Liver (tissue), 9 donors: Measurements from ENCODE around the gene ME2. TPM values are rescaled to one million over a fixed set of nuclear protein-coding genes. Genes with fewer than 3 reads are reported as not detected.

Experiments used
- DNase-seq: peaks from one replicate; pipeline ENCODE4 v3.0.0-alpha.2; 2017; ENCODE audit warnings: low spot score
- H3K27ac ChIP-seq, 2 donors: one replicate each; pipeline ENCODE4 v1.7.0; 2013; ENCODE audit warnings: inconsistent platforms in 2 of 2, low read length in 2 of 2, control low read depth in 1 of 2, low read depth in 1 of 2, mild to moderate bottlenecking in 1 of 2
- H3K27me3 ChIP-seq, 4 donors: one replicate each; pipeline versions ENCODE4 v1.6.1 to v1.7.0; 2013; ENCODE audit warnings: low read length in 3 of 4, inconsistent platforms in 1 of 4, mild to moderate bottlenecking in 1 of 4, moderate library complexity in 1 of 4; ENCODE audit not compliant: control insufficient read depth in 4 of 4, insufficient read depth in 4 of 4
- H3K36me3 ChIP-seq, 4 donors: one replicate each; pipeline versions ENCODE4 v1.6.1 to v1.7.0; 2013; ENCODE audit warnings: low read length in 3 of 4, mild to moderate bottlenecking in 3 of 4, low read depth in 1 of 4, moderate library complexity in 1 of 4; ENCODE audit not compliant: control insufficient read depth in 4 of 4, insufficient read depth in 3 of 4
- H3K4me1 ChIP-seq, 4 donors: one replicate each; pipeline versions ENCODE4 v1.6.1 to v1.7.0; 2013; ENCODE audit warnings: low read length in 3 of 4, mild to moderate bottlenecking in 3 of 4, moderate library complexity in 1 of 4; ENCODE audit not compliant: control insufficient read depth in 4 of 4, insufficient read depth in 4 of 4
- H3K4me3 ChIP-seq, 3 donors: one replicate each; pipeline versions ENCODE4 v1.6.1 to v1.7.0; 2013; ENCODE audit warnings: low read length in 3 of 3, control low read depth in 1 of 3, low read depth in 1 of 3, mild to moderate bottlenecking in 1 of 3
- H3K9ac ChIP-seq, 2 donors: one replicate each; pipeline ENCODE4 v1.7.0; 2013; ENCODE audit warnings: low read length in 2 of 2, mild to moderate bottlenecking in 2 of 2, moderate library complexity in 2 of 2, control low read depth in 1 of 2, low read depth in 1 of 2
- H3K9me3 ChIP-seq, 4 donors: one replicate each; pipeline versions ENCODE4 v1.6.1 to v1.7.0; 2013; ENCODE audit warnings: low read length in 3 of 4; ENCODE audit not compliant: control insufficient read depth in 4 of 4
- EGR1 ChIP-seq, 2 donors: IDR thresholded peaks; 2 replicates each; pipeline ENCODE4 v1.6.1; 2016 to 2018; ENCODE audit warnings: antibody characterized with exemption in 2 of 2, low read depth in 2 of 2
- FOXA1 ChIP-seq: IDR thresholded peaks from 2 replicates; pipeline ENCODE4 v1.6.1; 2016; ENCODE audit warnings: antibody characterized with exemption
- FOXA2 ChIP-seq: IDR thresholded peaks from 2 replicates; pipeline ENCODE4 v1.6.1; 2016; ENCODE audit warnings: antibody characterized with exemption
- GABPA ChIP-seq, 2 donors: IDR thresholded peaks in 1 of 2; conservative IDR thresholded peaks in 1 of 2; 2 replicates each; pipeline ENCODE4 v1.6.1; 2016; ENCODE audit warnings: antibody characterized with exemption in 2 of 2, mild to moderate bottlenecking in 1 of 2, moderate library complexity in 1 of 2
- HNF4A ChIP-seq, 2 donors: conservative IDR thresholded peaks; 2 replicates each; pipeline ENCODE4 v1.6.1; 2016; ENCODE audit warnings: antibody characterized with exemption in 2 of 2, mild to moderate bottlenecking in 2 of 2
- HNF4G ChIP-seq: IDR thresholded peaks from 2 replicates; pipeline ENCODE4 v1.6.1; 2016; ENCODE audit warnings: antibody characterized with exemption
- JUND ChIP-seq, 2 donors: IDR thresholded peaks; 2 replicates each; pipeline ENCODE4 v1.6.1; 2016; ENCODE audit warnings: antibody characterized with exemption in 2 of 2
- NR2F2 ChIP-seq: IDR thresholded peaks from 2 replicates; pipeline ENCODE4 v1.6.1; 2016; ENCODE audit warnings: antibody characterized with exemption
- RXRA ChIP-seq, 2 donors: IDR thresholded peaks; 2 replicates each; pipeline ENCODE4 v1.6.1; 2017 to 2018; ENCODE audit warnings: antibody characterized with exemption in 2 of 2, mild to moderate bottlenecking in 1 of 2
- SP1 ChIP-seq: IDR thresholded peaks from 2 replicates; pipeline ENCODE4 v1.6.1; 2018; ENCODE audit warnings: antibody characterized with exemption, mild to moderate bottlenecking
- WGBS: extraction: QIAGEN DNeasy Blood & Tissue Kit; methylation state at CpG from one replicate; pipeline ENCODE4 v1.1.7; 2013; 5-methylcytosine and 5-hydroxymethylcytosine counted together
- polyA plus RNA-seq, 2 donors: library from polyadenylated mRNA; stranded (reverse) in 1 of 2; unstranded in 1 of 2; fragments of 200-250 nt in 1 of 2; fragments of >200 nt in 1 of 2; fragmentation: Nextera tagmentation in 1 of 2; extraction: Ambion mirVana in 1 of 2; gene quantifications; one replicate each; pipeline versions ENCODE4 v1.2.1 to v1.2.3, GENCODE V29; 2013 to 2015
- total RNA-seq, 2 donors: library from RNA; depleted of rRNA; stranded (reverse); fragments of >200 nt; gene quantifications; one replicate each; pipeline ENCODE4 v1.2.3, GENCODE V29; 2014
- TF ChIP-seq, protein P1 (sequence below): IDR thresholded peaks from 2 replicates; pipeline ENCODE4 v1.6.1; 2016; ENCODE audit warnings: antibody characterized with exemption
- TF ChIP-seq, protein P2 (sequence below): IDR thresholded peaks from 2 replicates; pipeline ENCODE4 v1.6.1; 2016; ENCODE audit warnings: antibody characterized with exemption, mild to moderate bottlenecking
- TF ChIP-seq, protein P3 (sequence below): IDR thresholded peaks from 2 replicates; pipeline ENCODE4 v1.6.1; 2016; ENCODE audit warnings: antibody characterized with exemption
- TF ChIP-seq, protein P4 (sequence below): IDR thresholded peaks from 2 replicates; pipeline ENCODE4 v1.6.1; 2016; ENCODE audit warnings: antibody characterized with exemption
- donor health status: healthy.
- donor health status: healthy.
- donor health status: healthy.
- donor health status: healthy.
- donor health status: healthy.

ME2 gene
- total and polyA plus RNA-seq, 4 donors = 9.0 to 33.8 (median 16.1) TPM

GRCh38 chr18:50986360-50987087 lies 107.6 kb downstream of the ME2 start:
- no peak for DNase-seq
- 92% methylated on average over 2 of the region's 2 CpGs for WGBS
- TF ChIP-seq FOXA1 = no peak
- Histone ChIP-seq H3K27me3 (no peaks in the 10 kb centered on the region), H3K36me3 (peaks cover 4 to 21% (median 8%) of the 10 kb centered on the region in 4 donors), H3K9me3 (no peaks in the 10 kb centered on the region), H3K9ac (no peak overlapping the region), H3K4me1 (no peaks in the 10 kb centered on the region), H3K4me3 (no peak overlapping the region), H3K27ac (no peak overlapping the region)

GRCh38 chr18:50987261-50987660 lies 108.3 kb downstream of the ME2 start:
- no peak for DNase-seq
- Histone ChIP-seq H3K4me1 (no peaks in the 10 kb centered on the region), H3K9me3 (no peaks in the 10 kb centered on the region), H3K27me3 (no peaks in the 10 kb centered on the region), H3K4me3 (no peak overlapping the region), H3K36me3 (peaks cover 4 to 21% (median 8%) of the 10 kb centered on the region in 4 donors), H3K9ac (no peak overlapping the region), H3K27ac (no peak overlapping the region)
- TF ChIP-seq RXRA (IDR thresholded peaks at IDR 0.05) = no peak
- TF ChIP-seq, protein P1, sequence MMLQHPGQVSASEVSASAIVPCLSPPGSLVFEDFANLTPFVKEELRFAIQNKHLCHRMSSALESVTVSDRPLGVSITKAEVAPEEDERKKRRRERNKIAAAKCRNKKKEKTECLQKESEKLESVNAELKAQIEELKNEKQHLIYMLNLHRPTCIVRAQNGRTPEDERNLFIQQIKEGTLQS = no peak
- TF ChIP-seq NR2F2 = no peak
- TF ChIP-seq, protein P2, sequence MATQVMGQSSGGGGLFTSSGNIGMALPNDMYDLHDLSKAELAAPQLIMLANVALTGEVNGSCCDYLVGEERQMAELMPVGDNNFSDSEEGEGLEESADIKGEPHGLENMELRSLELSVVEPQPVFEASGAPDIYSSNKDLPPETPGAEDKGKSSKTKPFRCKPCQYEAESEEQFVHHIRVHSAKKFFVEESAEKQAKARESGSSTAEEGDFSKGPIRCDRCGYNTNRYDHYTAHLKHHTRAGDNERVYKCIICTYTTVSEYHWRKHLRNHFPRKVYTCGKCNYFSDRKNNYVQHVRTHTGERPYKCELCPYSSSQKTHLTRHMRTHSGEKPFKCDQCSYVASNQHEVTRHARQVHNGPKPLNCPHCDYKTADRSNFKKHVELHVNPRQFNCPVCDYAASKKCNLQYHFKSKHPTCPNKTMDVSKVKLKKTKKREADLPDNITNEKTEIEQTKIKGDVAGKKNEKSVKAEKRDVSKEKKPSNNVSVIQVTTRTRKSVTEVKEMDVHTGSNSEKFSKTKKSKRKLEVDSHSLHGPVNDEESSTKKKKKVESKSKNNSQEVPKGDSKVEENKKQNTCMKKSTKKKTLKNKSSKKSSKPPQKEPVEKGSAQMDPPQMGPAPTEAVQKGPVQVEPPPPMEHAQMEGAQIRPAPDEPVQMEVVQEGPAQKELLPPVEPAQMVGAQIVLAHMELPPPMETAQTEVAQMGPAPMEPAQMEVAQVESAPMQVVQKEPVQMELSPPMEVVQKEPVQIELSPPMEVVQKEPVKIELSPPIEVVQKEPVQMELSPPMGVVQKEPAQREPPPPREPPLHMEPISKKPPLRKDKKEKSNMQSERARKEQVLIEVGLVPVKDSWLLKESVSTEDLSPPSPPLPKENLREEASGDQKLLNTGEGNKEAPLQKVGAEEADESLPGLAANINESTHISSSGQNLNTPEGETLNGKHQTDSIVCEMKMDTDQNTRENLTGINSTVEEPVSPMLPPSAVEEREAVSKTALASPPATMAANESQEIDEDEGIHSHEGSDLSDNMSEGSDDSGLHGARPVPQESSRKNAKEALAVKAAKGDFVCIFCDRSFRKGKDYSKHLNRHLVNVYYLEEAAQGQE = no peak
- no peak for TF ChIP-seq HNF4G
- no peak for TF ChIP-seq EGR1 (IDR thresholded peaks at IDR 0.05; ENCODE audit: low read depth in 2 of 2)
- no peak for TF ChIP-seq FOXA2
- no peak for TF ChIP-seq HNF4A (conservative IDR thresholded peaks at IDR 0.05)
- TF ChIP-seq, protein P3, sequence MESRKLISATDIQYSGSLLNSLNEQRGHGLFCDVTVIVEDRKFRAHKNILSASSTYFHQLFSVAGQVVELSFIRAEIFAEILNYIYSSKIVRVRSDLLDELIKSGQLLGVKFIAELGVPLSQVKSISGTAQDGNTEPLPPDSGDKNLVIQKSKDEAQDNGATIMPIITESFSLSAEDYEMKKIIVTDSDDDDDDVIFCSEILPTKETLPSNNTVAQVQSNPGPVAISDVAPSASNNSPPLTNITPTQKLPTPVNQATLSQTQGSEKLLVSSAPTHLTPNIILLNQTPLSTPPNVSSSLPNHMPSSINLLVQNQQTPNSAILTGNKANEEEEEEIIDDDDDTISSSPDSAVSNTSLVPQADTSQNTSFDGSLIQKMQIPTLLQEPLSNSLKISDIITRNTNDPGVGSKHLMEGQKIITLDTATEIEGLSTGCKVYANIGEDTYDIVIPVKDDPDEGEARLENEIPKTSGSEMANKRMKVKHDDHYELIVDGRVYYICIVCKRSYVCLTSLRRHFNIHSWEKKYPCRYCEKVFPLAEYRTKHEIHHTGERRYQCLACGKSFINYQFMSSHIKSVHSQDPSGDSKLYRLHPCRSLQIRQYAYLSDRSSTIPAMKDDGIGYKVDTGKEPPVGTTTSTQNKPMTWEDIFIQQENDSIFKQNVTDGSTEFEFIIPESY = no peak
- TF ChIP-seq JUND (IDR thresholded peaks at IDR 0.05) = no peak
- TF ChIP-seq GABPA (IDR thresholded peaks at IDR 0.05 in 1 of 2, conservative IDR thresholded peaks at IDR 0.05 in 1 of 2) = no peak
- TF ChIP-seq, protein P4, sequence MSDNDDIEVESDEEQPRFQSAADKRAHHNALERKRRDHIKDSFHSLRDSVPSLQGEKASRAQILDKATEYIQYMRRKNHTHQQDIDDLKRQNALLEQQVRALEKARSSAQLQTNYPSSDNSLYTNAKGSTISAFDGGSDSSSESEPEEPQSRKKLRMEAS = no peak
- TF ChIP-seq SP1 = no peak
- no peak for TF ChIP-seq FOXA1
- 64% methylated on average over 2 of the region's 2 CpGs for WGBS
